Breast epithelium (tissue), 4 donors: ENCODE data around the gene OPCML. TPM values are rescaled to one million over a fixed set of nuclear protein-coding genes. Genes with fewer than 3 reads are reported as not detected.

Experiments used
- DNase-seq, 2 donors: peaks; one replicate each; pipeline ENCODE4 v3.0.0-alpha.2; 2019; ENCODE audit warnings: low spot score in 2 of 2
- H3K27ac ChIP-seq, 2 donors: fragments of 200-600 bp; sonication (generic) in 1 of 2; one replicate each; pipeline ENCODE4 v1.5.1; 2016 to 2019; ENCODE audit warnings: mild to moderate bottlenecking in 1 of 2
- H3K27me3 ChIP-seq, 2 donors: fragments of 200-600 bp; sonication (generic) in 1 of 2; one replicate each; pipeline versions ENCODE4 v1.5.1 to v1.6.0; 2017 to 2019; ENCODE audit warnings: control low read depth in 1 of 2, mild to moderate bottlenecking in 1 of 2
- H3K36me3 ChIP-seq: fragments of 200-600 bp; one replicate; pipeline ENCODE4 v1.5.1; 2019
- H3K4me1 ChIP-seq, 2 donors: fragments of 200-600 bp; sonication (generic); one replicate each; pipeline ENCODE4 v1.5.1; 2016 to 2019; ENCODE audit warnings: control low read depth in 1 of 2
- H3K4me3 ChIP-seq, 3 donors: fragments of 200-600 bp; sonication (generic); 1 replicate in 2 of 3; 2 replicates in 1 of 3; pipeline ENCODE4 v1.5.1; 2016 to 2019; ENCODE audit warnings: mild to moderate bottlenecking in 3 of 3, moderate library complexity in 2 of 3
- H3K9me3 ChIP-seq, 2 donors: fragments of 200-600 bp; sonication (generic) in 1 of 2; one replicate each; pipeline ENCODE4 v1.5.1; 2016 to 2019; ENCODE audit warnings: control low read depth in 1 of 2
- CTCF ChIP-seq, 3 donors: fragments of 450-650 bp; IDR thresholded peaks; one replicate each; pipeline ENCODE4 v1.5.1; 2016 to 2017; ENCODE audit warnings: antibody characterized with exemption in 3 of 3, mild to moderate bottlenecking in 3 of 3, moderate library complexity in 3 of 3
- POLR2A ChIP-seq: fragments of 450-650 bp; IDR thresholded peaks from one replicate; pipeline ENCODE4 v1.6.1; 2016; ENCODE audit warnings: antibody characterized with exemption, mild to moderate bottlenecking, moderate library complexity
- POLR2AphosphoS5 ChIP-seq, 3 donors: sonication (generic); formaldehyde crosslinking; IDR thresholded peaks; one replicate each; pipeline ENCODE4 v1.6.1; 2017; ENCODE audit warnings: antibody characterized with exemption in 3 of 3
- intact Hi-C: fragments of 100-400 bp; cut with DNase I; formaldehyde crosslinking; loops from one replicate; pipeline ENCODE4 v1.15.1; 2023; ENCODE audit warnings: low total_unique reads
- total RNA-seq, 3 donors: library from RNA; depleted of rRNA; stranded (reverse); fragments of >200 nt; gene quantifications; one replicate each; pipeline ENCODE4 v1.1.0, GENCODE V29; 2016

OPCML gene
- total RNA-seq, 3 donors from 2014 or later: not detected

GRCh38 chr11:132838627-132839026 lies 693.7 kb downstream of the OPCML start:
- DNase-seq: no peak

GRCh38 chr11:132831272-132831671 lies 701.0 kb downstream of the OPCML start:
- Histone ChIP-seq H3K27me3 (no peaks in the 10 kb centered on the region), H3K4me3 (no peak overlapping the region), H3K9me3 (no peaks in the 10 kb centered on the region), H3K36me3 (no peaks in the 10 kb centered on the region), H3K27ac (no peak overlapping the region), H3K4me1 (no peaks in the 10 kb centered on the region)
- intact Hi-C loops: no loop called here
- DNase-seq: no peak
- TF ChIP-seq POLR2A (no peak), CTCF (IDR thresholded peaks at IDR 0.05) (no peak), POLR2AphosphoS5 (IDR thresholded peaks at IDR 0.05) (no peak)

More at GRCh38 chr11:132838627-132839026, 693.7 kb downstream of the OPCML start:
- H3K36me3 ChIP-seq: no peaks in the 10 kb centered on the region
- H3K4me1 ChIP-seq: no peaks in the 10 kb centered on the region
- intact Hi-C loops: no loop called here
- no peaks in the 10 kb centered on the region for H3K9me3 ChIP-seq
- H3K4me3 ChIP-seq: no peak overlapping the region
- no peak overlapping the region for H3K27ac ChIP-seq
- TF ChIP-seq POLR2AphosphoS5 (IDR thresholded peaks at IDR 0.05) (no peak), CTCF (IDR thresholded peaks at IDR 0.05) (no peak), POLR2A (no peak)
- H3K27me3 ChIP-seq: no peaks in the 10 kb centered on the region

- DNase-seq: no peak
- H3K27ac ChIP-seq: no peak overlapping the region
- H3K27me3 ChIP-seq: no peaks in the 10 kb centered on the region
- no peaks in the 10 kb centered on the region for H3K4me1 ChIP-seq
- H3K4me3 ChIP-seq: no peak overlapping the region
- TF ChIP-seq POLR2AphosphoS5 (IDR thresholded peaks at IDR 0.05) (no peak), CTCF (IDR thresholded peaks at IDR 0.05) (no peak), POLR2A (no peak)
- H3K36me3 ChIP-seq: no peaks in the 10 kb centered on the region
- no peaks in the 10 kb centered on the region for H3K9me3 ChIP-seq
- intact Hi-C loops: loop anchor here (5.0 kb wide), 1 partner anchor 452 kb away; no protein-coding TSS in a partner anchor
These were observed 707.7 kb downstream of the OPCML start for GRCh38 chr11:132824642-132825041.

DNA sequence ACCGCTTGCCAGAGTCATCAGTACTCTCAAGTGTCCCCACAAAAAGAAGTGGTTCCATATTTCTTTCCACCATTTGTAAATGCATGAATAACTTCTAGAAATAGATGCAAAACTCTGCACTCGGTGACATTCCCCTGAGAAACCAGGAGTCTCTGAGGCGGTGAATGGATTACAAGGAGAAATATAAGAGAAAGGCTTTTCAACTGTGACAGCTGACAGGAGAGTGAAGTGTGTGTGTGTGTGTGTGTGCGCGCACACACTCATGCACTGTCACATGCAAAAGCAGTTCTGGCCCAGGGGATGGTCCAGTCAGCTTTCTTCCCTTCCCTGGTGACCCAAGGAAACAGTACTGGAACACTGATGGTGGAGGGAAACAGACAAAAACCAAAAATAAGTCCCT lies 710.0 kb downstream of the OPCML start:
- no peaks in the 10 kb centered on the region for H3K36me3 ChIP-seq
- no peaks in the 10 kb centered on the region for H3K9me3 ChIP-seq
- no peak for TF ChIP-seq POLR2AphosphoS5 (IDR thresholded peaks at IDR 0.05)
- no peak for TF ChIP-seq POLR2A
- no peak for TF ChIP-seq CTCF (IDR thresholded peaks at IDR 0.05)
- intact Hi-C loops: no loop called here
- no peaks in the 10 kb centered on the region for H3K4me1 ChIP-seq
- no peaks in the 10 kb centered on the region for H3K27me3 ChIP-seq
- no peak overlapping the region for H3K4me3 ChIP-seq
- no peak for DNase-seq
- H3K27ac ChIP-seq: no peak overlapping the region

DNA sequence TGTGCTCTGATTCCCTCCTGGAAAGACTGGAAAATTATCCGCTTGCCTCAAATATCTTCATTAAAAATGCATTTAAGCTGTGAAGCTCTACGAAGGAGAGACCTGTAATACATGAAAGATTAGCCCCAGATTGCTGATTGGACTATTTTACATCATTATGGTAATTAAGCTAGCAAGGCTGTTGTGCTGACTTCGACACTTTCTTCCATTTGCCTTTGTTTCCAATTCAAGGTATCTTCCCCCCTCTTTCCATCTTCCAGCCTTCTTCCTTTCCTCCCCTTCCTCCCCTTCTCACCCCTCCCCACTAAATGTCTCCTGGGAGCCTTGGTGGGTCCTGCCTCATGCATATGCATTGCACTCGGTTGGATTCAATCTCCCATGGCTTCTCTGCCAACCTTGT lies 710.8 kb downstream of the OPCML start:
- Histone ChIP-seq H3K4me3 (no peak overlapping the region), H3K36me3 (no peaks in the 10 kb centered on the region), H3K9me3 (no peaks in the 10 kb centered on the region), H3K27me3 (no peaks in the 10 kb centered on the region), H3K4me1 (no peaks in the 10 kb centered on the region), H3K27ac (no peak overlapping the region)
- intact Hi-C loops: no loop called here
- no peak for TF ChIP-seq POLR2A
- no peak for DNase-seq

DNA sequence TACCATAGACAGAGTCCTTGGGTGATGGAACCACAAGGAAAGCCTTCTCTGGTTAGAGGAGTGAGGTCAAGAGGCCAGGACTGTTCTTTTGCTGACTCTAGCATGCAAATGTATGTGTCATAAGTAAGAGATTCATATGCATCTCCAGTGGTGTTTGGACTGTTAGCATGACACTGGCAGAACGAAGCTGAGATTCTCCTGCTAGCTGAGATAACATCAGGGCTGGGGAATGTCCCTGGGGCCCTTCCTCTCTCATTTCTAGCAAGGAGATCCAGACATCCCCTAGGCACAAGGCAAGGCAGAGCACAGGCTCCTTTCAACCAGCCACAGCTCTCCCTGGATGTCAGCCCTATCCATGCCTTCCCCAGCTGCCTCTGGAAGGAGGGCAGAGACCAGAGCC lies 711.3 kb downstream of the OPCML start:
- TF ChIP-seq POLR2A (no peak), CTCF (IDR thresholded peaks at IDR 0.05) (no peak), POLR2AphosphoS5 (IDR thresholded peaks at IDR 0.05) (no peak)
- no peak for DNase-seq
- intact Hi-C loops: no loop called here

More for the DNA sequence above, 711.3 kb downstream of the OPCML start:
- H3K27ac ChIP-seq: no peak overlapping the region
- no peaks in the 10 kb centered on the region for H3K36me3 ChIP-seq
- no peaks in the 10 kb centered on the region for H3K9me3 ChIP-seq
- no peak overlapping the region for H3K4me3 ChIP-seq
- H3K4me1 ChIP-seq: no peaks in the 10 kb centered on the region
- H3K27me3 ChIP-seq: no peaks in the 10 kb centered on the region
